ENCODE results near the gene KAT6B. TPM values are rescaled to one million over a fixed set of nuclear protein-coding genes. Genes with fewer than 3 reads are reported as not detected.

KAT6B gene
- total RNA-seq, 1 donor from 2014 or later = 21.7 TPM

- H3K4me2 ChIP-seq (ENCODE audit: low read length) = no peak overlapping the region
- TF ChIP-seq EZH2 (IDR thresholded peaks at IDR 0.05; ENCODE audit: insufficient read depth, low read length) (no peak), CTCF (IDR thresholded peaks at IDR 0.05; ENCODE audit: insufficient read depth, low read depth, low read length) (no peak)
- no peak overlapping the region for H2AFZ ChIP-seq (ENCODE audit: low read depth, low read length)
- no peak for FAIRE-seq
- no peak overlapping the region for H3K27ac Mint-ChIP-seq (ENCODE audit: unreplicated experiment)
- H3K4me3 ChIP-seq (ENCODE audit: insufficient read depth, low read depth, low read length) = no peak overlapping the region
- H3K4me1 Mint-ChIP-seq (ENCODE audit: low read depth, unreplicated experiment) = peaks cover 7% of the 10 kb centered on the region
- H3K4me1 ChIP-seq (ENCODE audit: insufficient read depth, low read length) = no peaks in the 10 kb centered on the region
- DNase-seq (ENCODE audit: low read depth) = no peak
- no peaks in the 10 kb centered on the region for H3K36me3 ChIP-seq (ENCODE audit: insufficient read depth, low read length)
- no peak overlapping the region for H3K4me3 Mint-ChIP-seq (ENCODE audit: unreplicated experiment)
- H3K79me2 ChIP-seq (ENCODE audit: insufficient read depth, low read length) = no peaks in the 10 kb centered on the region
- H3K27me3 Mint-ChIP-seq (ENCODE audit: low read depth, unreplicated experiment) = no peaks in the 10 kb centered on the region
- no peaks in the 10 kb centered on the region for H3K9me3 ChIP-seq (ENCODE audit: insufficient read depth, low read depth, low read length)
- H3K27me3 ChIP-seq (ENCODE audit: insufficient read depth, low read length) = no peaks in the 10 kb centered on the region
- H3K9me3 Mint-ChIP-seq (ENCODE audit: unreplicated experiment) = peaks cover 2% of the 10 kb centered on the region
- peaks cover 3% of the 10 kb centered on the region for H3K36me3 Mint-ChIP-seq (ENCODE audit: low read depth, unreplicated experiment)
- H4K20me1 ChIP-seq (ENCODE audit: insufficient read depth, low read length) = peaks cover 23% of the 10 kb centered on the region
- no peak overlapping the region for H3K9ac ChIP-seq (ENCODE audit: low read length)
- no peak overlapping the region for H3K27ac ChIP-seq (ENCODE audit: low read depth, low read length)
Observed at GRCh38 chr10:74968667-74969061, 142.3 kb downstream of the KAT6B start.

GRCh38 chr10:74969093-74969492 lies 142.7 kb downstream of the KAT6B start:
- Histone ChIP-seq H3K9me3 (ENCODE audit: insufficient read depth, low read depth, low read length) (no peaks in the 10 kb centered on the region), H4K20me1 (ENCODE audit: insufficient read depth, low read length) (peaks cover 23% of the 10 kb centered on the region), H2AFZ (ENCODE audit: low read depth, low read length) (no peak overlapping the region), H3K4me1 (ENCODE audit: insufficient read depth, low read length) (no peaks in the 10 kb centered on the region), H3K27me3 (ENCODE audit: insufficient read depth, low read length) (no peaks in the 10 kb centered on the region), H3K79me2 (ENCODE audit: insufficient read depth, low read length) (no peaks in the 10 kb centered on the region), H3K4me3 (ENCODE audit: insufficient read depth, low read depth, low read length) (no peak overlapping the region), H3K27ac (ENCODE audit: low read depth, low read length) (no peak overlapping the region), H3K4me2 (ENCODE audit: low read length) (no peak overlapping the region), H3K36me3 (ENCODE audit: insufficient read depth, low read length) (no peaks in the 10 kb centered on the region), H3K9ac (ENCODE audit: low read length) (no peak overlapping the region)
- FAIRE-seq (no peak), DNase-seq (ENCODE audit: low read depth) (no peak)
- H3K9me3 Mint-ChIP-seq (ENCODE audit: unreplicated experiment) = peaks cover 2% of the 10 kb centered on the region
- TF ChIP-seq CTCF (IDR thresholded peaks at IDR 0.05; ENCODE audit: insufficient read depth, low read depth, low read length) (no peak), EZH2 (IDR thresholded peaks at IDR 0.05; ENCODE audit: insufficient read depth, low read length) (no peak)
- H3K27me3 Mint-ChIP-seq (ENCODE audit: low read depth, unreplicated experiment) = no peaks in the 10 kb centered on the region
- H3K4me3 Mint-ChIP-seq (ENCODE audit: unreplicated experiment) = no peak overlapping the region
- H3K27ac Mint-ChIP-seq (ENCODE audit: unreplicated experiment) = no peak overlapping the region
- H3K36me3 Mint-ChIP-seq (ENCODE audit: low read depth, unreplicated experiment) = peaks cover 3% of the 10 kb centered on the region
- peaks cover 7% of the 10 kb centered on the region for H3K4me1 Mint-ChIP-seq (ENCODE audit: low read depth, unreplicated experiment)

GRCh38 chr10:74969530-74969929 lies 143.1 kb downstream of the KAT6B start:
- no peak overlapping the region for H3K27ac Mint-ChIP-seq (ENCODE audit: unreplicated experiment)
- H3K4me3 Mint-ChIP-seq (ENCODE audit: unreplicated experiment) = no peak overlapping the region
- Histone ChIP-seq H3K27me3 (ENCODE audit: insufficient read depth, low read length) (no peaks in the 10 kb centered on the region), H3K36me3 (ENCODE audit: insufficient read depth, low read length) (no peaks in the 10 kb centered on the region), H3K9me3 (ENCODE audit: insufficient read depth, low read depth, low read length) (no peaks in the 10 kb centered on the region), H3K4me2 (ENCODE audit: low read length) (no peak overlapping the region), H3K79me2 (ENCODE audit: insufficient read depth, low read length) (no peaks in the 10 kb centered on the region), H3K27ac (ENCODE audit: low read depth, low read length) (no peak overlapping the region), H3K9ac (ENCODE audit: low read length) (no peak overlapping the region), H4K20me1 (ENCODE audit: insufficient read depth, low read length) (peaks cover 23% of the 10 kb centered on the region), H3K4me3 (ENCODE audit: insufficient read depth, low read depth, low read length) (no peak overlapping the region), H2AFZ (ENCODE audit: low read depth, low read length) (no peak overlapping the region), H3K4me1 (ENCODE audit: insufficient read depth, low read length) (no peaks in the 10 kb centered on the region)
- peaks cover 2% of the 10 kb centered on the region for H3K9me3 Mint-ChIP-seq (ENCODE audit: unreplicated experiment)
- TF ChIP-seq EZH2 (IDR thresholded peaks at IDR 0.05; ENCODE audit: insufficient read depth, low read length) (no peak), CTCF (IDR thresholded peaks at IDR 0.05; ENCODE audit: insufficient read depth, low read depth, low read length) (no peak)
- FAIRE-seq (no peak), DNase-seq (ENCODE audit: low read depth) (no peak)
- H3K4me1 Mint-ChIP-seq (ENCODE audit: low read depth, unreplicated experiment) = peaks cover 7% of the 10 kb centered on the region
- no peaks in the 10 kb centered on the region for H3K27me3 Mint-ChIP-seq (ENCODE audit: low read depth, unreplicated experiment)
- peaks cover 3% of the 10 kb centered on the region for H3K36me3 Mint-ChIP-seq (ENCODE audit: low read depth, unreplicated experiment)

All from astrocyte (in vitro differentiated cells and primary cell).